HG02973 (cell line): ENCODE data around the gene PRND.
"Not testable (repeated sequence)": the region's sequence is repeated elsewhere in the genome, so short reads cannot be mapped to it uniquely, and the experiment has no call there.

ENCODE experiments used
- ATAC-seq: cut with Tn5 transposase; IDR thresholded peaks from one replicate; pipeline ENCODE4 v1.9.1; 2021; ENCODE audit warnings: moderate library complexity; ENCODE audit not compliant: unreplicated experiment

Gene PRND, protein sequence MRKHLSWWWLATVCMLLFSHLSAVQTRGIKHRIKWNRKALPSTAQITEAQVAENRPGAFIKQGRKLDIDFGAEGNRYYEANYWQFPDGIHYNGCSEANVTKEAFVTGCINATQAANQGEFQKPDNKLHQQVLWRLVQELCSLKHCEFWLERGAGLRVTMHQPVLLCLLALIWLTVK

DNA sequence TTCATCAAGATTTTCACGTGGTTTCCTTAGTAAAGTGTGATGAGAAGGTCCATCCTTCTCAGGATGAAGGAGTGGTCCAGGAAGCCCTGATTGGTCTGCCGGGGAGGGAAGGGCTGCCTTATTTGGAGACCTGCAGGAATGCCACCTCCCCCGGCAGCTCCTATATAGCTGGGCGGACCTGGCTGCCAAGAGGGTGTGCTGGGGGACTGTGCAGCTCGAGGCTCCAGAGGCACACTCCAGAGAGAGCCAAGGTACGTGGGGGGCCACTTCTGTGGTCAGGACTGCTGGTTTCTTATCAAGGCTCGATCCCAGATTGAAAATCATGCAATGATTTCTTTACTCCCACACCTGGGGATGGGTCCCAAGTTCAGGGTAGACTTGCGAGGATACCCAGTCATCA lies at the start of gene PRND:
Gene PRND, plus strand, starts transcription at position 191 of the 400 bp plus-strand sequence. CDS start 2,643 bp downstream, outside the sequence.
- no peak for ATAC-seq

DNA sequence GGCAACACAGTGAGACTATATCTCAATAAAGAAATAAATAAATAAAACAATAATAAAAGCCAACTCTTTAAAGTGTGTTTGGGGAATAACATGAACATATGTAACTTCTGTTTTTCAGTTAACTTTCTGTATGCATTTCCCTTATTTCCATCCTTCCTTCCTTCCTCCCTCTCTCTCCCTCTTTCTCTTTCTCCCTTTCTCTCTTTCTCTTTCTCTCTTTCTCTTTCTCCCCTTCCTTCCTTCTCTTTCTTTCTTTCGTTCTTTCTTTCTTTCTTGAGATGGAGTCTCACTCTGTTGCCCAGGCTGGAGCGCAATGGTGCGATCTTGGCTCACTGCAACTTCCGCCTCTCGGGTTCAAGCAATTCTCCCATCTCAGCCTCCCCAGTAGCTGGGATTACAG lies 48.8 kb upstream of the PRND start:
- ATAC-seq: no peak

DNA sequence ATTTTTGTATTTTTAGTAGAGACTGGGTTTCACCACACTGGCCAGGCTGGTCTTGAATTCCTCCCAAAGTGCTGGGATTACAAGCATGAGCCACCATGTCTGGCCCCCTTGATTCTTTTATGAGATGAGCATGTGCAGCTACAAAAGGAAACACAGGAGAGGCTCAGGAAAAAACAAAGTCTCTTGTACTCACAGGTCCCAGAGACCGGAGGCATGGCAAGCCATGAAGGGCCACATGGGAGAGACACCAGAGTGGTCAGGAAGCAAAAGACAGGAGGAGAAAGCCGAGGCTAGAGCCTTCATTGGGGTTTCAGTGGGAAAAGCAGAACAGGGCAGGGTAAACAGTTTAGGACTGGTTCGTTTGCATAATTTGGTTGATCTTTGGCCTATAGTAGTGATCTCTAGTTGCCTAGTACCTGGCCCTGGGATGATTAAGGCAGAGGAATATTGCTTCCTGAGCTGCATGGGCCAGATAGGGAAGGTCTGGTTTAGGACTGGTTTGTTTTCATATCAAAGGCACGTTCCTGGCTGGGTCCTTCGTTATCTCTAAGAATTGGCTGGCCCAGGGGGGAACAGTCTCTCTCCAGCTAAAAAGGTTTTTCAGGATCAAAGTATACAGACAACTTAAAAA lies 48.2 kb upstream of the PRND start:
- ATAC-seq: no peak

DNA sequence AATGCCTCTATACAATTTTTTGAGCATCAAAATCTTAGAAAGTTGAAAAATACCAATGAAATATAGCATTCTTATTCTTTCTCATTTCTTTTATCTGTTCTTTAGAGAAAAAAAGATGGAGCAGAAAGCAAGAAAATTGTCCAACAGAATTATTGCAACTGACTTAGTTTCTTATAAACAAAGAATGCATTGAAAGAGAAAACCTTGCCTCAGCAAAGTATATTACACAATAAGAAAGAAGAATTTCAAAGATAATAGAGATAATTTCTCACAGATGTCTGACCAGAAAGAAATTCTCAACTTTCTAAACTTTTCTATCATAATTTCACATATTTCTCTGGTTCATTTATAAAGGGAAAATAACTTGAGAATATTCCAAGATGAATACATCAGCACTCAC lies 47.0 kb upstream of the PRND start:
- no peak for ATAC-seq

DNA sequence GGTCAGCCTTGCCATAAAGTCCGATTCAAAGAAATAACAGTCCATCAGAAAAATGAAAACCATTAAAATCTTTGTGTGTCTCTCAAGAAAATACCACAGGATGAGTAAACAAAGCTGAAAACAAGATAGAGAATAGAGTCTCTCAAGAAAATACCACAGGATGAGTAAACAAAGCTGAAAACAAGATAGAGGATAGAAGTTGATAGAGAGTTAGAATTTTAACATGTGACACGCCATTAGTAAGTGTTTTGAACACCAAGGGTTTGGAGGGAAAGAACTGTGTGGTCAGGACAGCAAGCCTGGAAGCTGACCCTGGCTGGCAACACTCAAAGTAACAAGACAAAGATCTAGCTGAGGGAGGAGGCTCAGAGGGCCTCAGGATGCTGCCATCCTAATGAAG lies 43.9 kb upstream of the PRND start:
- ATAC-seq: no peak

DNA sequence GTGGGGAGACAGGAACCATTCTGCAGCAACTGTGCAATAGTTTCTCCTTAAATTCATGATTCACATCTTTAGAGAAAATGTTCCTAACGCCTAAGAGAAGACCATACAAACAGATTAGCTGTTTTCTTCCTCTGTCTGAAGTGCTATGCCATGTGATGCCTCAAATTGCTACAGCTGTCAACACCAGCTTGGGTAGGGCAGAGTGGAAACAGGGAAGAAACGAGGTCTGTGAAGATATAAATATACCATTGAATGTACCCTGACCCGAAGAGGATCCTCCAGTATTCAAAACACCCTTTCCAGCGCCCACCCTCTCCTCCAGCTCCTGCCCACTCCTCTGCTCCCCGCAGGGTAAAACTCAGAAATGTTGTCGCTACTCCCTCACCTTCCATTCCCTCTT lies 40.3 kb upstream of the PRND start:
- ATAC-seq: no peak

DNA sequence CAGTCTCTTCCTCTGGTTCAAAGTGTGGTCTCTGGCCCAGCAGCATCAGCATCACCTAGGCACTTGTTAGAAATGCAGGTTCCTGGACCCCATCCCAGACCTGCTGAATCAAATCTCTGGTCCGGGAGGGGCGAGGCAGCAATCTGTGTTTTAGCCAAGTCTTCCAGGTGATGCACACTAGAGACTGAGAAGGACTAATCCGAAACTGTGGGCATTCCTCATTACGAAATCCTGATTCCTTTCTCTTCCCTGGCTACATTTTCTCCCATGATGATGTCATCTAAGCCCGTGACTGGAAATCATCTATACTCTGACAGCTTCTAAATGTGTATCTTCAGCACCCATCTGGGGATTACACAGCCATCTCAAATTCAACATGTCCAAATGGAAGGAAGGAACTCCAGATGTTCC lies 39.7 kb upstream of the PRND start:
- no peak for ATAC-seq

DNA sequence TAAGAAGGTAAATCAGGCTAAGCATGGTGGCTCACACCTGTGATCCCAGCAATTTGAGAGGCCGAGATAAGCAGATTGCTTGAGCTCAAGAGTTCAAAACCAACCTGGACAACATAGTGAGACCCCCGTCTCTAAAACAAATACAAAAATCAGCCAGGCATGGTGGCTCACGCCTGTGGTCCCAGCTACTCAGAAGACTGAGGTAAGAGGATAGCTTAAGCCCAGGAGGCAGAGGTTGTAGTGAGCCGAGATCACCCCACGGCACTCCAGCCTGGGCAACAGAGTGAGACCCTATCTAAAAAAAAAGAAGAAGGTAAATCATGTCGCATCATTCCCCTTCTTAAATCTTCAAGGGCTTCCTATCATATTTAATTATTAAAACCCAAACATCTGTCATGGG lies 39.0 kb upstream of the PRND start:
- ATAC-seq: no peak

DNA sequence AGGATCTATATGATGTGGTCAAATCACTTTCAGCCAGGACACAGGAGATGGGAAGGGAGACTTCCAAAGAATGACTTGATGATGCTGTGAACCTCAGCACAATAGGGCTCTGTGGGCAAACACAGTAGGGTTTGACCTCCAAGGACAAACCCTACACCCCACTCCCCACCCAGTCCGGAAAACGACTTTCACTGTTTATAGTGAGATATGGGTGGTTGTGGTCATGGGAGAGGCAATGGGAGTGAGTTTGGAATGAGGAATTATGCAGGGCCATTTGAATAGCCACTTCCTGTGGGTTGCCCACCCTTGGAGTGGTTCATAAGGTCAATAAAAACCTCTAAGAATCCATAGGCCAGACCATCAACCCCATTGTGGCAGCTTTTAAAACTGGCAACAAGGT lies 38.4 kb upstream of the PRND start:
- ATAC-seq: no peak

DNA sequence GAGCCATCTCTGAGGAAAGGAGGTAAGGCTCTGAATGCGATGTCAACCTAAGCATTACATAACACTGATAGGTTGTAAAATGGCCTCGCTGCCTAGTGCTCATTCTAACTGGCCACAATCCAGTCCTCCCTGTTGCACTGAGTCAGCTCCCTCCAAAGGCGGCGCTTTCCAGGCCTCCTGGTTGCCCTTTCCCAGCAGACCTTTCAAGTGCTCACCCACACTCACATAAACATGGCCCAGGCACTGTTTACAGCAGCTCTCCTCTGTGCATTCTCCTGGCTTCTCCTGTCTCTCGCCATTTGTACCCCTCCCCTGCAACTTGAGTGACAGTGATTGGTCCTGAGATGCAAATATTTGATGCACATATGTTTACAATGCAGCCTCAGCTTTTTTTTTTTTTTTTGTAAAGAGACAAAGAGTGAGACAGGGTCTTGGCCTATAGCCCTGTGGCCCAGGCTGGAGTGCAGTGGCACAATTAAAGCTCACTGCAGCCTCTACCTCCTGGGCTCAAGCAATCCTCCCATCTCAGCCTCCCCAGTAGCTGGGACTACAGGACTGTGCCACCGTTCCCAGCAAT lies 36.8 kb upstream of the PRND start:
- no peak for ATAC-seq

DNA sequence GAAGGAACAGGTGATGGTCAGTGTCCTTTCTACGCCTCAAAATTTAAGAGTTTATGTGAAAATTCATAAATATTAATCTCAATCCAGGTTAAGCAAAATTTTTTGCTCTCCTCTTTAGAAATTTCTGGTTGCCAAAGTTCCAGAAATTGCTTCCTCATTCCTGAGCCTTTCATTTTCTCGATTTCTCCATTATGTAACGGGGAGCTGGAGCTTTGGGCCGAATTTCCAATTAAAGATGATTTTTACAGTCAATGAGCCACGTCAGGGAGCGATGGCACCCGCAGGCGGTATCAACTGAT lies 35.8 kb upstream of the PRND start:
- ATAC-seq: no peak

DNA sequence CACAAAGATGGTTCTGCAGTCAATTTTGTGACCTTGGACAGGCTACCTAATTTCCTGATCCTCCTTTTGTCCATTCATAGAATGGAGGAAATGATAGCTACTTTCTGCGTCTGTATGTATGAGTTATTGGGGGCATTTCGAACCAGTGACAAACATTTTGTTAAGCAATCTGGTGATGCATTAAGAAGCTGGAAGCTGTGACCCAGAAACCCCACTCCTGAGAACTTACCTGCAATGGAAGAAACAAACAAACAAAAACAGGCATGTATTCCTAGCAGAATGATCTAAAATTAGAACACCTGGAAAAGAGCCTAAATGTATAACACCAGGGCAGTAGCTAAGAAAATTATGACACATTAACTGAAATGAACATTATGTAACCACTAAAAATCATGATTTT lies 33.4 kb upstream of the PRND start:
- ATAC-seq: no peak

DNA sequence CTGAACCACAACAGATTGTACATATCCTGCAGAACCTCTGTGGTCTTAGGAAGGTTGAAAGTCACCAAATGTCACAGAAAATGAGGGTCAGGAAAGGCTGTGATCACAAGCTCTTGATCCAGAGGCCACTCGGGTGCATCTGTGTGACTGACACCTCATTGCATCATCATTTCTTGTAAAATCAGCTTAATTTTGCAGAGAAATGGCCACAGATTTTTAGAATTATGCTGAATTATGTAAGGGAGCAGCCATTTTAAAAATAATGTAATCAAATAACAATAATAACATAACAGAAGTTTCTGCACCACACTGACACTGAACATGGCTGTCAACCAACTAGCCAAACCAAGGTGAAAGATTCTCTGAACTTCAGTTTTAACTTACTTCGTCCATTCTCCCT lies 32.5 kb upstream of the PRND start:
- no peak for ATAC-seq

DNA sequence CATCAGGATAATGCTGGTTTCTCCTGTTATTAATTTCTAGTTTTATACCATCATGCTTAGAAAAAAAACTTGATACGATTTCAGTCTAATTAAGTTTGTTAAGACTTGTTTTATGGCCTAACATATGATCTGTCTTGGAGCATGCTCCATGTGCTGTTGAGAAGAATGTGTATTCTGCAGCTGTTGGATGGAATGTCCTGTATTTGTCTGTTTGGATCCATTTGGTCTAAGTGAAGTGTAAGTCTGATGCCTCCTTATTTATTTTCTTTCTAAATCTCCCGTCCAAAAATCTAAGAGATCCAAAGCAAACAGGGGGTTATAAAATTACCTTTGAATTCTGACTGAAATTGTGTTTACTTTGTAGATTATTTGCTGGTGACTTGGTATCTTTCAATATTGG lies 30.0 kb upstream of the PRND start:
- no peak for ATAC-seq

DNA sequence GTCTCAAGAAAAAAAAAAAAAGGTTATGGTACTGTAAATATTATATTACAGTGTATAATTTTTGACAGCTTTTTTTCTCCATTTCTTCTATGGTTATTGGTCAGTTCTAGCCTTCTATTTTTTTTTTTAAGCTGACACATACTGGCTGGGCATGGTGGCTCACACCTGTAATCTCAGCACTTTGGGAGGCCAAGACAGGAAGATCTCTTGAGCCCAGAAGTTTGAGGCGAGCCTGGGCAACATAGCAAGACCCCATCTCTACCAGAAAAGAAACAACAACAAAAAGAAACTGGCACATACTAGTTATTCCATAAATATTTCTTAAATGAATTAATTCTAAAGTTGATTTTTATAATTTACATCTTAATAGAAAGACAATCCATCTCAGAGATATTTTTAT lies 27.6 kb upstream of the PRND start:
- no peak for ATAC-seq

DNA sequence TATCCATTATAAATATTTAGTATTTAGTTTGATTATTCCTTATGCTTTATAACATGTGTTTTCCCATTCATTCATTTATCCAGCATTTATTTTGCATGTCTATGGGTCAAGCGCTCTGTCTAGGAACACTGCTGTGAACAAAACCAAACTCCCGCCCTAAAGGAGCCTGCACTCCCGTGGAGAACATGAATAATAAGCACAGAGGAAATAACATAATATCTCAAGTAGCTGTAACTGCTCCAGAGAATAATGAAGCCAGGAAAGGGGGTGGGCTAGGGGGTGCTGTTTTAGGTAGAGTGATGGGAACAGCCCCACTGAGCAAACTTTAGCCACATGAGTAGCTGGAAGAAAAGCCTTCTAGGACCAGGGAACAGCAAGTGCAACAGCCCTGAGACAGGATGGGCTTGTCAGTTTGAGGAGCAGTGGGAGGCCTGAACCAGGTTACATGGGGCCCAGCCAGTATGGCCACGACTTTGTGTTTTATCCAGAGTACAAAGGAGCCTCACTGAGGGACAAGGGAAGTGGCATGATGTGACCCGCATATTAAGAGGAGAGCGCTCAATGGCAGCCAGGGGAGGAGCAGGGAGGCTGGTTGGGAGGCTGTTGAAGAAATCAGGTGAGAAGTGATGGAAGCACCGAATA lies 24.4 kb upstream of the PRND start:
- no peak for ATAC-seq

DNA sequence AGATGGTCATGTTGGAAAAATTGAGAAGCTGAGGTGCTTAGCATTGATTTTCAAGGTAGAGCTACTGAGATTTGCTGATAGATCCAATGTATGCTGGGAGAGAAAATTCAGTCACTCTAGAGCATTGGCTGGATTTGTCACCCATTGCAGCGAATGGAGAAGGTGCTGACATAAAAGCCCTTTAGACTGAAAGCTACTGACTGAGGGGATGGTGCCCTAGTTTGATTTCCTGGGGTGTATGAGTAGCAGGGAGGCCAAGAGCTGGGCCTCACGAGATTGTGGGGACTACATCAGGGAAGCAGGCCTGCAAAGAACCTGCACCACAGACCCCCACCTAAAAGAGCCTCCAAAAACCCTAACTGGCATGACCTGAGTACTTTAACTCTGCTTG lies 23.9 kb upstream of the PRND start:
- no peak for ATAC-seq

DNA sequence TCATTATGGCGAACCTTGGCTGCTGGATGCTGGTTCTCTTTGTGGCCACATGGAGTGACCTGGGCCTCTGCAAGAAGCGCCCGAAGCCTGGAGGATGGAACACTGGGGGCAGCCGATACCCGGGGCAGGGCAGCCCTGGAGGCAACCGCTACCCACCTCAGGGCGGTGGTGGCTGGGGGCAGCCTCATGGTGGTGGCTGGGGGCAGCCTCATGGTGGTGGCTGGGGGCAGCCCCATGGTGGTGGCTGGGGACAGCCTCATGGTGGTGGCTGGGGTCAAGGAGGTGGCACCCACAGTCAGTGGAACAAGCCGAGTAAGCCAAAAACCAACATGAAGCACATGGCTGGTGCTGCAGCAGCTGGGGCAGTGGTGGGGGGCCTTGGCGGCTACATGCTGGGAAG lies 22.5 kb upstream of the PRND start:
- no peak for ATAC-seq

DNA sequence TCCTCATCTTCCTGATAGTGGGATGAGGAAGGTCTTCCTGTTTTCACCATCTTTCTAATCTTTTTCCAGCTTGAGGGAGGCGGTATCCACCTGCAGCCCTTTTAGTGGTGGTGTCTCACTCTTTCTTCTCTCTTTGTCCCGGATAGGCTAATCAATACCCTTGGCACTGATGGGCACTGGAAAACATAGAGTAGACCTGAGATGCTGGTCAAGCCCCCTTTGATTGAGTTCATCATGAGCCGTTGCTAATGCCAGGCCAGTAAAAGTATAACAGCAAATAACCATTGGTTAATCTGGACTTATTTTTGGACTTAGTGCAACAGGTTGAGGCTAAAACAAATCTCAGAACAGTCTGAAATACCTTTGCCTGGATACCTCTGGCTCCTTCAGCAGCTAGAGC lies 21.8 kb upstream of the PRND start:
- ATAC-seq: no peak

DNA sequence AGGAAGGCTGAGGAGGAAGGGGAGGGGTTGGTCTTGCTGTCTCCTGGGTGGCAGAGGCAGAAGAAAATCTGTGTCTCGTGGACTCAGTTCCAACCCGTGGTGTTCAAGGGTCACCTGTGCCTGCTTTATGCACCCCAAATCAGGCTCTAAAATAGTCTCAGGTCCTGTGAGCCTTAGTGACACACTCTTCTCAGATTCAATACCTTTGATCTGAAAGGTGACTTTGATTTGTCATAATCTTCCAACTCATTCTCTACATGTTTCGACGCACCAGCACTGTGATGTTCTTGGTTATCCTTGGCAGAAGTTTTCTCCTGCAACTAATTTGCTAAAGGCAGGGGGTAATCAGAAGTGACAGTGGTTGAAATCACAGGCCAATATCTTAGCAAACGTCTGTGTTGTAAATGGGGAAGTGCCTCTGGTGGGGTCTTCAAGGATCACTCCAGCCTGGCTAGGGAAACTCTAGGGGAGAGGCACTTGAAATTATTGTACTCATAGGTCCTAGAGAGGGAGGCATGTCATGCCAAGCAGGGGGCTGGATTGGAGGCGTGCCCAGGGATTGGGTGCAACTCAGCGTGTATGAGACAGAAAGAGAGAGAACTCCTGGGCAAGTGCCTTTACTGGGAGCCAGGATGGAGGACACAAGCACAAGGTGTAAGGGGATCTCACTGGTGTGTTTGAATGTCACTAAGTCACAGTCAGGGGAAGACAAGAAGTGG lies 19.0 kb upstream of the PRND start:
- no peak for ATAC-seq

DNA sequence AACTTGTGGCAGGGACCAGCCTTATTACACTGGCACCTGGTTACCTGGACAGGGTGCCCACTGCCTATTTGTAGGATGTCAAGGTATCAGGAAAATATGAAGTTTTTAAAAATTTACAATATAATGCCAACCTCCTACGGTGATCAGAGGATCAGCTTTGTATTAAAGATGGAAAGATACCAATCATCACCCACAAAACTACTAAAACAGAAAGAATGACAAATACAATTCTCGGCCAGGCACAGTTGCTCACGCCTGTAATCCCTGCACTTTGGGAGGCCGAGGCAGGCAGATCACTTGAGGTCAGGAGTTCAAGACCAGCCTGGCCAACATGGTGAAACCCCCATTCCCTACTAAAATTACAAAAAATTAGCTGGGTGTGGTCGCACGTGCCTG lies 18.4 kb upstream of the PRND start:
- ATAC-seq: no peak

DNA sequence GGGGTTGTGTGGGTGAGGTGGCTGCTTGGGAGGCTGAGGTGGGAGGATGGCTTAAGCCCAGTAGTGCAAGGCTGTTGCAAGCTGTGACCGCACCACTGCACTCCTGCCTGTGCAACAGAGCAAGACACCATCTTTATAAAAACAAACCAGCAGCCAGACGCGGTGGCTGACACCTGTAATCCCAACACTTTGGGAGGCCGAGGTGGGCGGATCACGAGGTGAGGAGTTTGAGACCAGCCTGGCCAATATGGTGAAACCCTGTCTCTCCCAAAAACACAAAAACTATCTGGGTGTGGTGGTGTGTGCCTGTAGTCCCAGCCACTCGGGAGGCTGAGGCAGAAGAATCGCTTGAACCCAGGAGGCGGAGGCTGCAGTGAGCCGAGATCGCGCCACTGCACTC lies 14.8 kb upstream of the PRND start:
- ATAC-seq: not testable (repeated sequence)
